ENCODE results near the gene FAM25G.
A peak's percentile ranks its signal among the peaks of the same experiment; 100 is the strongest.
"Not testable (repeated sequence)": the region's sequence is repeated elsewhere in the genome, so short reads cannot be mapped to it uniquely, and the experiment has no call there.

FAM25G gene

DNA sequence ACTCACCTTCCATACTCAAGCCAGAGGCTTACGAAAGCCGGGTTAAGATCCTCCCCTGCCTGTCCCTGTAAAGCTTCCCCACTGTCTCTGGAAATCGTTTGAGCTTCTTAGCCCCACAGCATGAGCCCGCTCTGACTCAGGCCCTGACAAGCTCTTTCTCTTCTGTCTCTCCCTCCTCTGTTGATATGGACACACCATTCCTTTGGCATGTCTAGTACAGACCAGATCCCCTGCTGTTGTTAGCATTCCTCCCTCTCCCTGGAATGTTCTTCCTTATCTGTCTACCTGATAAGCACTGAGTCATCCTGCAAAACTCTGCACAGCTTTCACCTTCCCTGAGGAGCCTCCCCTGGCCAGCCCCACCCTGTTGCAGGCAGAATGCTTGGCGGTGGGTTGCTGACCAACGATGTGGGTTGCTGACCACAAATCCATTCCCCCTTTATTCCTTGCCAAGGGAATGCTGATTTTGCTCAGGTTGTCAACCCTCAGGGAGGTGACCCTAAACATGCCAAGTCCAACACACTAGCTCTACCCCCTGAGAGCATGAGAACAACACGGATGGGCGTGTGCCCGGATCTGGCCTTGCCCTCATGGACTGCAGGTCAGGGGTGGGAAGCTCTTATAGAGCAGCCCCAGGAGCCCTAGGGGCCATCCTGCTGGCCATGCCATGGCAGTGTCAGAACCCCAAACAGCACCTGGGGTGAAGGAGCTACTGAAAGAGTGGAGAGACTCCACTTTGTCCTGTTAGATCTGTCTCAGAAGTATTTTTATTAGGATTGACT, 28.7 kb downstream of the FAM25G start:
- DNase-seq = not testable (repeated sequence)

GRCh38 chr10:47461261-47461687, 30.2 kb downstream of the FAM25G start:
- DNase-seq = not testable (repeated sequence)

DNA sequence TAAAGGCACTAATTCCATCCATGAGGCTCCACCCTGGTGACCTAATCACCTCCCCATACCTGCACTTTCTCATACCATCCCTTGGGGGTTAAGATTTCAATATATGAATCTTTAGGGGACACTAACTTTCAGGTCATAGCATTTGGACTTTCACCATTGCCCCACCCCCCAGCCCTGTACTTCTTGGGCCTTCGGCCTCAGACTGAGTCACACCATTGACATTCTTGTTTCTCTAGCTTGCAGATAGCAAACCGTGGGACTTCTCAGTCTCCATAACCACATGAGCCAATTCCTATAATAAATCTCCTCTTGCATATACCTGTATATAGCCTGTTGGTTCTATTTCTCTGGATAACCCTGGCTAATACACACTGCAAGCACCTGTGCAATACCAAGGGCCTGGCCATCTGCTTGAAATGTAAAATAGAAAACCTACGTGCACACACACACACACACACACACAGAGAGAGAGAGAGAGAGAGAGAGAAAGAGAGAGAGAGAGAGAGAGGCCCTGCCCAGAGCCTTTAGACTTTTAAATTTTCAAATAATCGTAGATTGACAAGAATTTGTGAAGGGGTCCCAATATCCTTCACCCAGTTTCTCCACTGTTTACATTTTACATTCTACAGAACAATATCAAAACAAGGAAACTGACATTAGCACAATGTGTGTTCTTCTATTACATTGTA, 32.9 kb downstream of the FAM25G start:
- DNase-seq = no peak

- DNase-seq = no peak
Observed at GRCh38 chr10:47457826-47458225, 33.7 kb downstream of the FAM25G start.

DNA sequence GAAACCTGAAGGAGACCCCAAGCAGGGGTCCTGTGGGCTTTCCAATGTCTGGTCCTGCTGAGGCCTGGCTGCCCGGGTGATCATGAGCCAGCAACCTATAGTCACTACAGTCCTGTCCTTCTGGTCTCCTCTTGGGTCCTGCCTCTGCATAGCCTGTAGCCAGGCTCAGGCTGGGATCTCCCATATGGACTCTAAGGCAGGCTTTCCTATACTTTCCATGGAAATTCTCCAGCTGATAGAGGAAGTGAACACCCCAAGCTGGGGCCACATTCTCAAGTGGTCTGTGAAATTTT, 34.0 kb downstream of the FAM25G start:
- DNase-seq = no peak

GRCh38 chr10:47456794-47457527, 34.5 kb downstream of the FAM25G start:
- no peak for DNase-seq

DNA sequence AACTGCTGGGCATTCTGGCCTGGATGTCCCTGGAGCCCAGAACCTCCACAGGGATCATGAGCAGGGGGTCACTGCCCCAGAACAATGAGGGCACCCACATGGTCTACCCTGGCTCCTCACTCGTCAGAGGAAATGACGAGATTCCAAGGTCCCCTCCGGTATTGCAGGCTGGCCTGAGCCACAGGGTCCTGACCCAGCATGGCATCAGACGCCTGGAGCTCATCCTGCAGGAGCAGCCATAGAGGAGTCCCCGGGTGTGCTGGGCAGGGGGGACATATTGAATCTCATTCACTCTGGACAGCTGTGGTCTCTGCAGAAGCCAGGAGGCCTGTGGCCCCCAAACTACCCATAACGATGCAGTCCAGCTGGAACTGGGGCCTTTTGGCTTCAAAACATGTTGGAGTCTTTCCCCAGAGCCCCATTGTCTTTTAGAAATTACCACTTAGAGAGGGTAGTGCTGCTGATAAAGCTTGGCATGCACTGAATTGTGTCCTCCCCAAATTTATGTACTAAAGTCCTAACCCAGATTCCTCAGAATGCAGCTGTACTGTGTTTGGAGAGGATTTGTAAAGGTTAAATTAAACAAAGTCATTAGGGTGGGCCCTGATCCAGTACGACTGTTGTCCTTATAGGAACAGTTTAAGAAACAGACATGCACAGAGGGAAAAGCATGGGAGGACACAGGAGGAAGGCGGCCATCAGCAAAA, 35.3 kb downstream of the FAM25G start:
- DNase-seq = no peak

- not testable (repeated sequence) for DNase-seq
Observed at GRCh38 chr10:47455350-47456078, 36.0 kb downstream of the FAM25G start.

DNA sequence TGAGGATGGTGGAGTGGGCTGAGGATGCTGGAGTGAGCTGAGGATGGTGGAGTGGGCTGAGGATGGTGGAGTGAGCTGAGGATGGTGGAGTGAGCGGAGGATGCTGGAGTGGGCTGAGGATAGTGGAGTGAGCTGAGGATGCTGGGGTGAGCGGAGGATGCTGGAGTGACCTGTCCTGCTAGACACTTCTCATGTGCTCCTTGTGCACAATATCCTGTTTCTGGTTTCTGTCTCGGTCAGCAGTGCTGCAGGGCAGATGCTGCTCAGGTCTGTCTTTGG, 36.8 kb downstream of the FAM25G start:
- DNase-seq = no peak

- no peak for DNase-seq
Observed at GRCh38 chr10:47454008-47454779, 37.3 kb downstream of the FAM25G start.

GRCh38 chr10:47453141-47454007, 38.1 kb downstream of the FAM25G start:
- no peak for DNase-seq

DNA sequence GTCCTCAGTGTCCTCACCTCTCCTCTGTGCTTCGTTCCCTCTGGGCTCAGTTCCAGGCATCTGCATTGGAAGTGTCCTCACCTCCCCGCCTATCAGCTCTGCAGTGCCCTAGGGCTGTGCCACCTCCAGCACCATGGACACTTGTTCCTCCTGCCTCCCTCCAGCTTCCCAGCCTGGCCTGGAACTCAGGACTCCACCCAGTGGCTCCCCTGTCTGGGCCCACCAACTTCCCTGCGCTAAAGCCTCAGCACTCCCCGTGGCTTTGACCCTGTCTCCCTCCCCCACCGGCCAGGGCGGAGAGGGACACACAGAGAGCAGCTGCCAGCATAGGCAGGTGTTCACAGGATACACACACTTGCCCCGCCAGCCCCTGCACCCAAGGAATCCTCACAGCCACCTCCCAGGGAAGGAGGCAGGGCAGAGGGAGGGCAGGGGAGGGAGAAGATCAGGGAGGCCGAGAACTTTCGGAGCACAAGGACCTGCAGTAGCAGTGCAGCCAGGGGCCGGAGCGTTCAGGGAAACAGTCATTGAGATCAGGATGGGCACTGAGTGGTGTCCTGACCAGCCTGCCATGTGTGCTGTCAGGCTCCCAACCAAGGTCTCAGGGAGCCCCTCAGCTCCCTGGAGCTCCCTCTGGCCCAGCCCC, 38.9 kb downstream of the FAM25G start:
- DNase-seq = peak; percentile 30

GRCh38 chr10:47451998-47452494, 39.5 kb downstream of the FAM25G start:
- no peak for DNase-seq

DNA sequence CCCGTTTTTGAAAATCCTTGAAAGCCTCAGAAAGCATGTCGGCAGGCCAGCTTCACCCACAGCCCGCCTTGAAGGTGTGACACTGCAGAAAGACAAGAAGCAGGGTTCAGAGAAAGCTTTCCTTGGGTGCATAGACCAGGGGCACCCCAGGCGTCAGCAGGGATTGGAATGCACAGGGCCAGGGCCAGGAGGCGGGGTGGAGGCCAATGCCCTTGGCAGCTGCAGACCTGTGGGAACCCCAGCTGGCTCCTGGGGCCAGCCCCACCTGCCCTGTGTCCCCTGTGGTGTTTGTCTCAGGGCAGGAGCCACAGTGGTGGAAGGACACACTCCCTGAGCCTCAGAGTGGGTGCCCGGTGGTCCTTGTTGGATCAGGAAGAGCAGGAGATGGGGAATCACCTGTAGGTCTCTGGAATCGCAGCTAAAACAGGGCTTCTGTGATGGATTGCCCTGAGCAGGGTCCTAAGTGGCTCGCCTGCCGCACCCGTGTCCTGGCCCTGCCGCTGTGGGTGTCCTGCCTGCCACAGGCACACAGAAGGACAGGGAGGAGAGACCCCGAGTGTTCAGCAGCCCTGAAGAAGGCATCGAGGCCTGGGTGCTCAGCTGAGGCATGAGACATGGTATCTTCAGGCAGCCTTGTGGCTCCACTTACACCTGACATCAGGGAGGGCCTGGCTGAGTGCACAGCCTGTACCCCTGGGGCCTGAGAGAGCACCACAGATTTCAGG, 40.1 kb downstream of the FAM25G start:
- DNase-seq = no peak

GRCh38 chr10:47450442-47450841, 41.1 kb downstream of the FAM25G start:
- no peak for DNase-seq

DNA sequence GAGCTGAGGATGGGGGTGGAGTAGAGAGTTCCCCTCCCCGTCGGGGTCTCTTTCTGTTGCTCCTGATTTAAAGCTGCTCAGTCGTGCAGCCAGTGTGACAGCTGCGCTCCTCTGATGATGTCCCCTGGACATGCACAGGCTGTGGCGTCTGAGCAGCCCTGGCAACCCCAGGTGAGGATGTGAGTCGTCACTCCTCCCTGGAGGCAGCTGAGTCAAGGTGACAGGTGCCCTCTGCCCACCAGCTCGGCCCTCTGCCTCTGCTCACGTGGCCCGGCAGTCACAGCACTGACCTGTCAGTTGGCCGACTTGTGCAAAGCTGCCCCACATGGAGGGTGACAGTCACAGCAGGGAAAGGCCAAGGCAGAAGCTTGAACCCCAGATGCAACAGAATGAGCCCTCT, 41.5 kb downstream of the FAM25G start:
- no peak for DNase-seq

DNA sequence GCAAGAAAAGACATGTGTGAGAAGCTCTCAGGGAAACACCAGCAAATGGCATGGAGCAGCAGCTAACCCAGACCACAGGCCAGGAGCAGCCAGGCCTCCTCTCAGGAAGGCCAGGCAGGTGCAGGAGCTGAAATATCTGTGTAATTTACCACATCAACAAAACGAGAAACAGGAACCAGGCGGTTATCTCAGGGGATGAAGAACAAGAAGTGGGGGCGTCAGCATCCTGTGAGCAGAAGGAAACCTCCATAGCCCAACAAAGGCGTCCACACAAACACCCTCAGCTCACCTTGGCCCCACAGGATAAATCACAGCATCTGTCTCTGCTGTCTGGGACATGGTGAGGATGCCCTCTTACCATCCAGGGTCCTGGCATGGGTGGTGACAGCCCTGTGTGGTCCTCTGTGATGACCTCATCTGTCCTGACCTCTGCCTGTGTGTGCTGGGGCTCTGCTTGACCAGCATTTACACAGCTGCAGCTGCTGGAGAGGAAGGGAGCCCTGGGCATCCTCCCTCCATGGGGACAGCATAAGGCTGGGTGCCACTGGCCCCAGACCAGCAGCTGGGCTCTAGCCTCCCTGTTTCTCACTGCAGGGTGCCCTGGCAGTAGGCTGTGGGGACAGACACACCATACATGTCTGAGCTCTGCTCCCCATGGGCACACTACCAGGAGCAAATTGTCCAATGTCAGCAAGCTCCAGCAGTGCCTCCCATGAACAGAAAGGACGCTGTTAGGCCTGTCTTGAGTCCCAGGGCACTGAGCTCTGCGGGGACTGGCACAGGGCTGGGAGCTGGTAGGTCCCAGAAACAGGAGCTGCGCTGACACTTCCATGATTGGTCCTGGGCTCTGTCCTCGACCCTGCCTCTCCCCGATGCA, 42.2 kb downstream of the FAM25G start:
- no peak for DNase-seq

GRCh38 chr10:47447705-47448104, 43.8 kb downstream of the FAM25G start:
- DNase-seq = no peak

DNA sequence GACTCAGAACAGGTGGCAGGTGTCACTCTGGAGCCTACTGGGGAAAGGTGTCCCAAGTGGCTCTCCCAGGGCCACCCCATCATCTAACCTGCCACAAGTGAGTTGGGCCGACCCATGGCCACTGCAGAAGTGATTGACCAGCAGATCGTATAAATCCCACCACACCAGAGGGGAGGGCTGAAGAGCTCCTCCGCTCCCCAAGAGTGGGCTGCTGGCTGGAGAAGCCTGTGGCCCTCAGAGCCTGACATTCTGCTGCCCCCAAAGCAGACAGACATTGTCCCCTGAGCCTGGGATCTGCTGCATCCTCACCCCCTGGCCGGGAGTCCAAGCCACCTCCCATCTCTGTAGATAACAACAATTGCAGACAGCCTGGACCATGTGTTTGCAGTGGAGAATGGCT, 44.3 kb downstream of the FAM25G start:
- no peak for DNase-seq
